Activated CD8-positive, alpha-beta T cell treated with anti-CD3 and anti-CD28 coated beads for 36 hours (primary cell): Measurements from ENCODE around the gene PRSS56. TPM values are rescaled to one million over a fixed set of nuclear protein-coding genes. Genes with fewer than 3 reads are reported as not detected.

Experiments
- ATAC-seq: fragments of 200-7000 bp; cut with Tn5 transposase; one replicate; pipeline ENCODE4 v1.10.0; 2021; ENCODE audit warnings: mild to moderate bottlenecking, moderate library complexity
- CTCF ChIA-PET: fragments of 350-600 bp; sonication (Branson Sonifier 250); formaldehyde crosslinking; loops from one replicate; lab custom pipeline; 2021; ENCODE audit warnings: antibody characterized with exemption; lab: Charles Lee
- POLR2A ChIA-PET: fragments of 350-600 bp; sonication (Branson Sonifier 250); formaldehyde crosslinking; loops from one replicate; lab custom pipeline; 2021; ENCODE audit warnings: antibody characterized with exemption; lab: Charles Lee
- DNase-seq: peaks from one replicate; pipeline ENCODE4 v3.0.0-alpha.2; 2020
- H3K27ac Mint-ChIP-seq: one replicate; pipeline ENCODE4 v1.8.0; 2021; ENCODE audit warnings: mild to moderate bottlenecking, mixed read lengths
- H3K27me3 Mint-ChIP-seq: one replicate; pipeline ENCODE4 v1.8.0; 2021; ENCODE audit warnings: mixed read lengths
- H3K36me3 Mint-ChIP-seq: one replicate; pipeline ENCODE4 v1.8.0; 2021; ENCODE audit warnings: low read depth, mixed read lengths
- H3K4me1 Mint-ChIP-seq: one replicate; pipeline ENCODE4 v1.8.0; 2021; ENCODE audit warnings: low read depth, mixed read lengths
- H3K4me3 Mint-ChIP-seq: one replicate; pipeline ENCODE4 v1.8.0; 2021; ENCODE audit warnings: mild to moderate bottlenecking, moderate library complexity, mixed read lengths
- H3K9me3 Mint-ChIP-seq: one replicate; pipeline ENCODE4 v1.8.0; 2021; ENCODE audit warnings: mixed read lengths
- intact Hi-C: fragments of 100-400 bp; cut with micrococcal nuclease; formaldehyde crosslinking; loops from one replicate; pipeline ENCODE4 v1.10.0; 2022
- total RNA-seq, 2 experiments: library from RNA; stranded (reverse); gene quantifications; one replicate each; pipeline ENCODE4 v1.2.3, GENCODE V29; 2021
- TF ChIP-seq, protein P1 (sequence below): fragments of 200-600 bp; IDR thresholded peaks from one replicate; pipeline ENCODE4 v1.8.0; 2022; ENCODE audit warnings: antibody characterized with exemption, mild to moderate bottlenecking

Gene PRSS56
- total RNA-seq, 2 experiments from 2014 or later, result not detected

DNA sequence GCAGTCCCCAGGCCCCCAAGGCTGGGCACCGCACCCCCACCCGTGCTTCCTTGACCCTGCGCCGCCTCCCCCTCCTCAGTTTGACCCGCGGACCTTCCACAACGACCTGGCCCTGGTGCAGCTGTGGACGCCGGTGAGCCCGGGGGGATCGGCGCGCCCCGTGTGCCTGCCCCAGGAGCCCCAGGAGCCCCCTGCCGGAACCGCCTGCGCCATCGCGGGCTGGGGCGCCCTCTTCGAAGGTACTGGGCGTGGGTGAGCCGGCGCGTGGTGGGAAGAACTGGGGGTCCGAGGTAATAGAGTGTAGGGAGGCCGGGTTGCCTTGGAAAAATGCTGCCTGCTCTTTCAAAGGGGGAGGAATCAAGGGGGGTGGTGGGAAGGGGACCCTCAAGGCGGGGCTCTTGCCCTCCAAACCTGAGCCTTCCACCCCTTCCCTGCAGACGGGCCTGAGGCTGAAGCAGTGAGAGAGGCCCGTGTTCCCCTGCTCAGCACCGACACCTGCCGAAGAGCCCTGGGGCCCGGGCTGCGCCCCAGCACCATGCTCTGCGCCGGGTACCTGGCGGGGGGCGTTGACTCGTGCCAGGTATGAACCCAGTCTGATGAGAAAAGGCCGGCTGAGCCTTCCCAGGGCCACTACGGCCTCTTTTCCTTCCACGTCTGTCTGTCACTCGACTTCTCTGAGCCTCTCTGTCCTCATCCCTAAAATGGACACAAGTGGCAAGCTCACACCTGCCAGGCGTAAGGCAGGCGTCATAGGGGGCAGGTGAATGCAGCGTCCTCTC, 2.6 kb downstream of the PRSS56 start:
- Mint-ChIP-seq H3K36me3 (no peaks in the 10 kb centered on the region), H3K4me3 (no peak overlapping the region), H3K9me3 (no peaks in the 10 kb centered on the region), H3K4me1 (peaks cover 6% of the 10 kb centered on the region), H3K27me3 (peaks cover 39% of the 10 kb centered on the region), H3K27ac (no peak overlapping the region)
- ATAC-seq, result no peak
- TF ChIP-seq, protein P1, sequence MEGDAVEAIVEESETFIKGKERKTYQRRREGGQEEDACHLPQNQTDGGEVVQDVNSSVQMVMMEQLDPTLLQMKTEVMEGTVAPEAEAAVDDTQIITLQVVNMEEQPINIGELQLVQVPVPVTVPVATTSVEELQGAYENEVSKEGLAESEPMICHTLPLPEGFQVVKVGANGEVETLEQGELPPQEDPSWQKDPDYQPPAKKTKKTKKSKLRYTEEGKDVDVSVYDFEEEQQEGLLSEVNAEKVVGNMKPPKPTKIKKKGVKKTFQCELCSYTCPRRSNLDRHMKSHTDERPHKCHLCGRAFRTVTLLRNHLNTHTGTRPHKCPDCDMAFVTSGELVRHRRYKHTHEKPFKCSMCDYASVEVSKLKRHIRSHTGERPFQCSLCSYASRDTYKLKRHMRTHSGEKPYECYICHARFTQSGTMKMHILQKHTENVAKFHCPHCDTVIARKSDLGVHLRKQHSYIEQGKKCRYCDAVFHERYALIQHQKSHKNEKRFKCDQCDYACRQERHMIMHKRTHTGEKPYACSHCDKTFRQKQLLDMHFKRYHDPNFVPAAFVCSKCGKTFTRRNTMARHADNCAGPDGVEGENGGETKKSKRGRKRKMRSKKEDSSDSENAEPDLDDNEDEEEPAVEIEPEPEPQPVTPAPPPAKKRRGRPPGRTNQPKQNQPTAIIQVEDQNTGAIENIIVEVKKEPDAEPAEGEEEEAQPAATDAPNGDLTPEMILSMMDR, result no peak
- no peak for DNase-seq
- ChIA-PET POLR2A (interaction anchor here (1.0 kb wide), 1 partner anchor 11 kb away, joined by 3 read pairs; no protein-coding TSS in a partner anchor), CTCF (interaction anchor here (0.6 to 2.2 kb wide), 21 partner anchors 9 to 623 kb away, joined by 3 to 18 read pairs (median 5); partner anchors contain the start of gene ALPI)
- intact Hi-C loops, result loop anchor here (5.0 kb wide), 1 partner anchor 76 kb away; no protein-coding TSS in a partner anchor

- Mint-ChIP-seq H3K4me1 (peaks cover 7% of the 10 kb centered on the region), H3K27me3 (peaks cover 42% of the 10 kb centered on the region), H3K27ac (no peak overlapping the region), H3K4me3 (no peak overlapping the region), H3K36me3 (no peaks in the 10 kb centered on the region), H3K9me3 (no peaks in the 10 kb centered on the region)
- ChIA-PET POLR2A (interaction anchor here (1.0 kb wide), 1 partner anchor 11 kb away, joined by 3 read pairs; no protein-coding TSS in a partner anchor), CTCF (interaction anchor here (0.9 to 1.5 kb wide), 5 partner anchors 9 to 76 kb away, joined by 3 to 14 read pairs (median 3); no protein-coding TSS in a partner anchor)
- intact Hi-C loops, result loop anchor here (5.0 kb wide), 1 partner anchor 76 kb away; no protein-coding TSS in a partner anchor
- TF ChIP-seq, protein P1, result no peak
- ATAC-seq (no peak), DNase-seq (no peak)
Measured at GRCh38 chr2:232523402-232523681, 3.2 kb downstream of the PRSS56 start.

DNA sequence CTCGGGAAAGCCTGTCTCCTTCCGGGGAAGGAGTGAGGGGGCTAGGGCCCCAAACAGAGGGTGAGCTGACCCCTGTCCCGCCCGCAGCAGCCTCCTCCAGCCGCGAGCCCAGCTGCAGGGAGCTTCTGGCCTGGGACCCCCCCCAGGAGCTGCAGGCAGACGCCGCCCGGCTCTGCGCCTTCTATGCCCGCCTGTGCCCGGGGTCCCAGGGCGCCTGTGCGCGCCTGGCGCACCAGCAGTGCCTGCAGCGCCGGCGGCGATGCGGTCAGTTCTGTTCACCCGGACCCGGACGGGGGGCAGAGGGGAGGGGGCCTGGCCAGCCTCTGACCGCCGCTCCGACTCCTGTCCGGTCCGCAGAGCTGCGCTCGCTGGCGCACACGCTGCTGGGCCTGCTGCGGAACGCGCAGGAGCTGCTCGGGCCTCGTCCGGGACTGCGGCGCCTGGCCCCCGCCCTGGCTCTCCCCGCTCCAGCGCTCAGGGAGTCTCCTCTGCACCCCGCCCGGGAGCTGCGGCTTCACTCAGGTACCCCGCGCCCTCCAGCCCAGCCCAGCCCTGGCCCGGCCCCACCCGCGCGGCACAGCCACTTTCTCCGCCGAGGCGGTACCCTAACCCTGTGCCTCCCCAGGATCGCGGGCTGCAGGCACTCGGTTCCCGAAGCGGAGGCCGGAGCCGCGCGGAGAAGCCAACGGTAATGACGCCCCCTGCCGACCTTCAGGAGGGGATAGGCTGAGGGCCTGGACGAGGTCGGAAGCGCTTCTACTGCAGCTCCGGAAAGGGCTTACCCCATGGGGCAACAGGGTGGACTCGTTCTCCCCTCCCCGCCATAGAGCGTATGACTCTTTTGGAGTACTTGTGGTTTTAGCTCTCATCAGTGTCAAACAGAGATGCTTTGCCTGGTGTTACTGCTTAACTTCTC, 3.8 kb downstream of the PRSS56 start:
- ChIA-PET CTCF (interaction anchor here (0.9 to 1.5 kb wide), 5 partner anchors 8 to 77 kb away, joined by 3 to 14 read pairs (median 3); no protein-coding TSS in a partner anchor), POLR2A (interaction anchor here (1.0 kb wide), 1 partner anchor 10 kb away, joined by 3 read pairs; no protein-coding TSS in a partner anchor)
- no peak overlapping the region for H3K27ac Mint-ChIP-seq
- peak; percentile 62 for DNase-seq
- peak; percentile 70 for ATAC-seq
- H3K9me3 Mint-ChIP-seq, result no peaks in the 10 kb centered on the region
- H3K27me3 Mint-ChIP-seq, result peaks cover 45% of the 10 kb centered on the region
- H3K4me1 Mint-ChIP-seq, result peaks cover 13% of the 10 kb centered on the region
- TF ChIP-seq, protein P1, result peak; percentile 16
- H3K4me3 Mint-ChIP-seq, result no peak overlapping the region
- H3K36me3 Mint-ChIP-seq, result no peaks in the 10 kb centered on the region
- intact Hi-C loops, result loop anchor here (5.0 kb wide), 1 partner anchor 77 kb away; no protein-coding TSS in a partner anchor

GRCh38 chr2:232524771-232525170, 4.6 kb downstream of the PRSS56 start:
- H3K36me3 Mint-ChIP-seq, result no peaks in the 10 kb centered on the region
- CTCF ChIA-PET, result interaction anchor here (1.5 kb wide), 1 partner anchor 78 kb away, joined by 14 read pairs; no protein-coding TSS in a partner anchor
- no peaks in the 10 kb centered on the region for H3K9me3 Mint-ChIP-seq
- peaks cover 14% of the 10 kb centered on the region for H3K4me1 Mint-ChIP-seq
- TF ChIP-seq, protein P1, result no peak
- H3K27me3 Mint-ChIP-seq, result peaks cover 40% of the 10 kb centered on the region
- ATAC-seq (no peak), DNase-seq (no peak)
- no peak overlapping the region for H3K27ac Mint-ChIP-seq
- no peak overlapping the region for H3K4me3 Mint-ChIP-seq
- intact Hi-C loops, result loop anchor here (5.0 kb wide), 1 partner anchor 77 kb away; no protein-coding TSS in a partner anchor
- POLR2A ChIA-PET, result no interaction called here
